ENCODE results near the gene PAM16. TPM values are rescaled to one million over a fixed set of nuclear protein-coding genes. Genes with fewer than 3 reads are reported as not detected.

Gene PAM16
- total RNA-seq, 1 donor from 2014 or later, result 33.5 TPM

DNA sequence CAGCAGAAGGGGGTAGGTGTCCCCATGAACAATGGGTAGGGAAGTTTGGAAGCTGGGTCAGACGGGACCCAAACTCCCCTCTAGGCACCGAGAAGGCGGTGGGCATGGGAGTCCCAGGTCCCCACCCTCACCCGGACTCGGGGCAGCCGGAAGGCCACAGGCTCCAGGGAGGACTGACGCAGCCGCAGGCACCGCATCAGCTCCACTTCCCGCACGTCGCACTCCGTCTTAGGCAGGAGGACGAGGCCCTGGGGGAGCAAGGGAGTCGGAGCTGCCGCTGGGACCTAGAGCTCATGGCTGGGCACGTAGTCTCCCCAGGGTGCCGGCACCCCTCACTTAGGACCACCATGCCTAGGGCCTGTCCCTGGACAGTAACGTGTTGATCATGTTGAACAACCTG, 7.1 kb upstream of the PAM16 start:
- H3K27me3 Mint-ChIP-seq, result no peaks in the 10 kb centered on the region
- H3K4me1 Mint-ChIP-seq (ENCODE audit: low read depth), result no peaks in the 10 kb centered on the region
- TF ChIP-seq, protein P1, sequence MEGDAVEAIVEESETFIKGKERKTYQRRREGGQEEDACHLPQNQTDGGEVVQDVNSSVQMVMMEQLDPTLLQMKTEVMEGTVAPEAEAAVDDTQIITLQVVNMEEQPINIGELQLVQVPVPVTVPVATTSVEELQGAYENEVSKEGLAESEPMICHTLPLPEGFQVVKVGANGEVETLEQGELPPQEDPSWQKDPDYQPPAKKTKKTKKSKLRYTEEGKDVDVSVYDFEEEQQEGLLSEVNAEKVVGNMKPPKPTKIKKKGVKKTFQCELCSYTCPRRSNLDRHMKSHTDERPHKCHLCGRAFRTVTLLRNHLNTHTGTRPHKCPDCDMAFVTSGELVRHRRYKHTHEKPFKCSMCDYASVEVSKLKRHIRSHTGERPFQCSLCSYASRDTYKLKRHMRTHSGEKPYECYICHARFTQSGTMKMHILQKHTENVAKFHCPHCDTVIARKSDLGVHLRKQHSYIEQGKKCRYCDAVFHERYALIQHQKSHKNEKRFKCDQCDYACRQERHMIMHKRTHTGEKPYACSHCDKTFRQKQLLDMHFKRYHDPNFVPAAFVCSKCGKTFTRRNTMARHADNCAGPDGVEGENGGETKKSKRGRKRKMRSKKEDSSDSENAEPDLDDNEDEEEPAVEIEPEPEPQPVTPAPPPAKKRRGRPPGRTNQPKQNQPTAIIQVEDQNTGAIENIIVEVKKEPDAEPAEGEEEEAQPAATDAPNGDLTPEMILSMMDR (IDR thresholded peaks at IDR 0.05; ENCODE audit: unreplicated experiment), result no peak
- no peaks in the 10 kb centered on the region for H3K36me3 Mint-ChIP-seq (ENCODE audit: insufficient read depth)
- H3K4me3 Mint-ChIP-seq (ENCODE audit: low read depth), result no peak overlapping the region
- DNase-seq (ENCODE audit: low spot score, unreplicated experiment), result no peak
- H3K9me3 Mint-ChIP-seq (ENCODE audit: low read depth), result no peaks in the 10 kb centered on the region
- H3K27ac Mint-ChIP-seq, result no peak overlapping the region

DNA sequence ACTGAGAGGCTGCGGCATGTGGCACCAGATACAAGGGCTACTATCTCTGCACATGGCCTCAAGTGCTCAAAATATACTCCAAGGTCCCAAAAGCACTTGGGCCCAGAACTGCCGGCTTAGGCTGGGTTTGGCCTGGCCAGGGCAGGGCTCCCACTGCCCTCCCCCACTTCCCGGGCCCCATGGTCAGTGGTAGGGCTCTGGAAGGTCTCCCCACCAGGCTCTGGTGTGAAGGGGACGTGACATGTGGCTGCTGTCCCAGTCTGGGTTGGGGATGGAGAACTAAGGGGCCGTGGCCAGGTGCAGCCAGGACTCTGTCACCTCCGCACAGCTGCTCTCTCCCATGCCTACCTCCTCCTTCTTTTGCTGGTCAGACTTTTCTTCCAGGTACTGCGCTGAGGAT, 5.7 kb upstream of the PAM16 start:
- H3K36me3 Mint-ChIP-seq (ENCODE audit: insufficient read depth), result no peaks in the 10 kb centered on the region
- TF ChIP-seq, protein P1 (IDR thresholded peaks at IDR 0.05; ENCODE audit: unreplicated experiment), result no peak
- H3K27ac Mint-ChIP-seq, result no peak overlapping the region
- no peaks in the 10 kb centered on the region for H3K4me1 Mint-ChIP-seq (ENCODE audit: low read depth)
- no peaks in the 10 kb centered on the region for H3K9me3 Mint-ChIP-seq (ENCODE audit: low read depth)
- no peaks in the 10 kb centered on the region for H3K27me3 Mint-ChIP-seq
- H3K4me3 Mint-ChIP-seq (ENCODE audit: low read depth), result no peak overlapping the region
- no peak for DNase-seq (ENCODE audit: low spot score, unreplicated experiment)

DNA sequence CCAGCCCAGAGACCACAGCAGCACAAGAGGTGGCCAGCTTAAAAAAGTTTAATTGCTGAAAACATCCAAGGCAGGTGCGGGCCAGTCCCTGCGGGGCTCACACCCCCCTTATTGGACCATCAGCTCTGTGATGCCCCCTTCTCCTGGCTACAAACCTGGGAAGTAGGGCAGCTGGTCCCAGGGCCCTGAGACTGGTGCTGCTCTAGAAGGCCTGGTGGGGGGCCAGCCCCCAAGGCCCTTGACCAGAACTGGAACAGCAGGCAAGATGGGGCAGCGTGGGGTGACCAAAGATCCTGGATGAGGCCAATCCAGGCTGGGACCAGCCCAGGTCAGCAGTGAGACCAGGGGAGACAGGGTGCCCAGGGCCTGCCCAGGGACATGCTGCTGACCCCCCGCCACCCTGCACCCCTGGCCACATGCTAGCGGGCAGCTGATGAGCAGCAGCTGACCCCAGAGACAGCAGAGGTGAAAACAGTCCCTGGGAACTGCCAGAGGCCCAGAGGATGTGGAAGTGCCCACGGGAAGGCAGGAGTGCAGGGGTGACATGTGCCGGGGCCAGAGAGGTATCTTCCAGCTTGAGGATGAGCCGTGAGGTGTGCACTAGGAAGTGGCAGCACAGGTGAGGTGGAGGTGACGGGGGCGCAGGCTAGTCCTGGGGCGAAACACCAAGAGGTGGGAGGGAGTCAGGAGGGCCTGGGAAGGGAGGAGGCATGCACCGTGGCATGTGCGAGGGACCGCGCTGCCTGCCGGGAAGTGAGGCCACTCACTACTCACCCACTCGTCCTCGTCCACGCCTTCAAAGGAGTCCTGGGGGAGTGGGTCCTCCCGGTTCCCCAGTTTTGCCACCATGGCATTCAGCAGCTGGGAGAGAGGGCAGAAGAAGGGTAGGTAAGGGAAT, 3.6 kb upstream of the PAM16 start:
- DNase-seq (ENCODE audit: low spot score, unreplicated experiment), result no peak
- H3K9me3 Mint-ChIP-seq (ENCODE audit: low read depth), result no peaks in the 10 kb centered on the region
- TF ChIP-seq, protein P1 (IDR thresholded peaks at IDR 0.05; ENCODE audit: unreplicated experiment), result no peak
- no peak overlapping the region for H3K27ac Mint-ChIP-seq
- H3K27me3 Mint-ChIP-seq, result no peaks in the 10 kb centered on the region
- no peak overlapping the region for H3K4me3 Mint-ChIP-seq (ENCODE audit: low read depth)
- no peaks in the 10 kb centered on the region for H3K36me3 Mint-ChIP-seq (ENCODE audit: insufficient read depth)
- H3K4me1 Mint-ChIP-seq (ENCODE audit: low read depth), result peaks cover 5% of the 10 kb centered on the region

DNA sequence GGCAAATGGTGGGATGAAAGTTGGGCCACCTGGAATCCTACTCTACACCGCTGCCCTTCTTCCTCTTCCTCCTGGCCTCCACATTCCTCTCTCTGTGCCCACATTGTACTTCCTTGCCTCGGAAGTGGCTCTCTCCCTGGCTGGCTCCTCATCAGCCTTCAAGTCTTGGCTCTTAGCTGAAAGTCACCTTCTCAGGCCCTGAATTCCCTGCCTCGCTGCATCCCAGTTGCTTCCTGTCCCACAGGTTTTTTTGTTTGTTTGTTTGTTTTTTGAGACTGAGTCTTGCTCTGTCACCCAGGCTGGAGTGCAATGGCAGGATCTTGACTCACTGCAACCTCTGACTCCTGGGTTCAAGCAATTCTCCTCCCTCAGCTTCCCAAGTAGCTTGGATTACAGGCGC, 2.6 kb upstream of the PAM16 start:
- Mint-ChIP-seq H3K27ac (no peak overlapping the region), H3K4me1 (ENCODE audit: low read depth) (peaks cover 5% of the 10 kb centered on the region), H3K9me3 (ENCODE audit: low read depth) (no peaks in the 10 kb centered on the region), H3K27me3 (no peaks in the 10 kb centered on the region), H3K4me3 (ENCODE audit: low read depth) (no peak overlapping the region), H3K36me3 (ENCODE audit: insufficient read depth) (no peaks in the 10 kb centered on the region)
- TF ChIP-seq, protein P1 (IDR thresholded peaks at IDR 0.05; ENCODE audit: unreplicated experiment), result no peak
- DNase-seq (ENCODE audit: low spot score, unreplicated experiment), result no peak

DNA sequence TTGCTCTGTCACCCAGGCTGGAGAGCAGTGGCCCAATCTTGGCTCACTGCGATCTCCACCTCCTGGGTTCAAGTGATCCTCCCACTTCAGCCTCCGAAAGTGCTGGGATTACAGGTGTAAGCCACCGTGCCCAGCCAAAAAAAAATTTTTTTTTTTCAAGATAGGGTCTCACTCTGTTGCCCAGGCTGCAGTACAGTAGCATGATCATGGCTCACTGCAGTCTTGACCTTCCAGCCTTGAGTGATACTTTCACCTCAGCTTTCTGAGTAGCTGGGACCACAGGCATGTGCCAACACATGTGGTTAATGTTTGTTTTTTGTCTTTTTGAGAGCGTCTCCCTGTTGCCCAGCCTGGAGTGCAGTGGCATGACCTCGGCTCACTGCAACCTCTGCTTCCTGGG, 1.7 kb upstream of the PAM16 start:
- Mint-ChIP-seq H3K4me3 (ENCODE audit: low read depth) (no peak overlapping the region), H3K9me3 (ENCODE audit: low read depth) (no peaks in the 10 kb centered on the region), H3K36me3 (ENCODE audit: insufficient read depth) (peaks cover 2% of the 10 kb centered on the region), H3K4me1 (ENCODE audit: low read depth) (peaks cover 5% of the 10 kb centered on the region), H3K27me3 (no peaks in the 10 kb centered on the region), H3K27ac (no peak overlapping the region)
- no peak for DNase-seq (ENCODE audit: low spot score, unreplicated experiment)
- TF ChIP-seq, protein P1 (IDR thresholded peaks at IDR 0.05; ENCODE audit: unreplicated experiment), result no peak
